CMK (cell line): Measurements from ENCODE around the gene LCE1F.

ENCODE experiments used
- DNase-seq: peaks from one replicate; pipeline ENCODE4 v3.0.0-alpha.2; 2010; ENCODE audit warnings: low read depth

The LCE1F gene

DNA sequence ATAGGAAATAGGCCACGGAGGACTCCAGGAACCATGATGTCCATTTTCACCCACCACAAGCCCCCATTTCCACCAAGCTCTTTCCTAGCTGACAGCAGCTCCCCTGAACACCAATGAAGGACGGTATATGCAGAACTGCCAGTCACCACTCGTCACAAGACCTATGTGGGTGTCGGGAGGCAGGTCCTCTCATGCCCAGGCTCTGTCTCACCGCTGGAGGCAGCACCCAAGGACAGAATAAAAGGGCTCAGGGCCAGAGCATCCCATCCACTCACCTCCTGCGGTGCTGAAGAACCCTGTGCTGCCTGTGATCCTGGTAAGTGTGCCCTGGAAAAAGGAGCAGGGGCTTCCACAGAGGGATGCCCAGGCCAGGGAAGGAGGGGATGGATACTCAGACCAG, at the start of gene LCE1F:
TSS of gene LCE1F (plus strand) at position 266 of the 400 bp plus-strand sequence. CDS start 1,232 bp downstream, outside the sequence.
- DNase-seq: no peak

GRCh38 chr1:152725261-152725660, 49.7 kb upstream of the LCE1F start:
- DNase-seq: no peak

DNA sequence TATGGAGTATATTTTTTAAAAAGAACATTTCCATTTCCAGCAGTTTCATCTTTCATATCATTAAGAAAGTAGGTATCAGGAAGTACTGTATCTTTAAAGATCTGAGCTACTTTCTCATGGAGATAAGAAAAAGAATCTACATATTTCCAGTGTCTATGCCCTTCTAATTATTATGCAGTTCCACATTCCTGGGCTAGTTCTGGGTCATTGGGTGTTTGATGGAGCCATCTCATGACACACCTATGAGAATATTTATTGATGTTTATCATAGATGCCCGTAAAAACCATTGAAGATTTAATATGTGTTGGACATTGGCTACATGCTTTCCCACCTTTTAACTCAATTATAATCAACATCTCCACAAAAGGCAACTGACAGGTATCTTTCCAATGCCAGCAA, 46.0 kb upstream of the LCE1F start:
- no peak for DNase-seq

- no peak for DNase-seq
These were observed 39.3 kb upstream of the LCE1F start for GRCh38 chr1:152735648-152736047.

- no peak for DNase-seq
These were observed 36.9 kb upstream of the LCE1F start for GRCh38 chr1:152737997-152738396.

- DNase-seq: no peak
These were observed 35.1 kb upstream of the LCE1F start for GRCh38 chr1:152739841-152740240.

GRCh38 chr1:152741656-152742055, 33.3 kb upstream of the LCE1F start:
- DNase-seq: no peak

- DNase-seq: no peak
These were observed 31.4 kb upstream of the LCE1F start for GRCh38 chr1:152743371-152744145.

DNA sequence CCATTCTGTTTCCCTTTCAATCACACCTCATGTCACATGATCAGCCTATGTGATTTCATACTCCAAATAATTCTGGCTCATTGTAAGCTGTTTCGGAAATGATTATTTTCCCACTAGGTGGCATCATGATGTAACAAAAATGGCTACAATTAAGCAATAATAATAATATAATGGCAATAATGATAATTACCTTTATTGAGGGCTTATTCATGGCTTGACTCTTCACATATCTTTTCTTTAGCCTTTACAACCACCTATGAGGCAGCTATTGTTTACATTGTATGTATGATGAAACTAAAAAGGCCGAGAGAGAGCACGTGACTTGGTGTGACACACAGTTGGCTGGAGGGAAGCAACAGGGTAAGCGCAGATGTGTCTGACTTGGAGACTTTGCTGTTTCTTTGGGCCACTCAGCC, 29.6 kb upstream of the LCE1F start:
- DNase-seq: no peak

GRCh38 chr1:152745765-152746444, 29.0 kb upstream of the LCE1F start:
- no peak for DNase-seq

DNA sequence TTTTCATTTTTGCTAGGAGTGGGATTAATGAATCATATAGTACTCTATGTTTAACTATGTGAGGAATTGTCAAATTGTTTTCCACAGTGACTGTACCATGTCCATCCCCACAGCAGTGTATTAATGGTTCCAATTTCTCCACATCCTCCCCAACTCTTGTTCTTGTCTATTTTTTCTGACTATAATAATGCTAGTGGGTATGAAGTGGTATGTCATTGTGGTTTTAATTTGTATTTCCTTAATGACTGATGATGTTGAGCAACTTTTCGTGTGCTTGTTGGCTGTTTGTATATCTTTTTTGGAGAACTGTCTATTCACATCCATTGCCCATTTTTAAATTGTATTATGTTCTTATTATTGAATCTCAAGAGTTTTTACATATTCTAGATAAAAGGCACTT, 27.1 kb upstream of the LCE1F start:
- DNase-seq: no peak

GRCh38 chr1:152752225-152752624, 22.7 kb upstream of the LCE1F start:
- no peak for DNase-seq

GRCh38 chr1:152753586-152753985, 21.4 kb upstream of the LCE1F start:
- DNase-seq: no peak

DNA sequence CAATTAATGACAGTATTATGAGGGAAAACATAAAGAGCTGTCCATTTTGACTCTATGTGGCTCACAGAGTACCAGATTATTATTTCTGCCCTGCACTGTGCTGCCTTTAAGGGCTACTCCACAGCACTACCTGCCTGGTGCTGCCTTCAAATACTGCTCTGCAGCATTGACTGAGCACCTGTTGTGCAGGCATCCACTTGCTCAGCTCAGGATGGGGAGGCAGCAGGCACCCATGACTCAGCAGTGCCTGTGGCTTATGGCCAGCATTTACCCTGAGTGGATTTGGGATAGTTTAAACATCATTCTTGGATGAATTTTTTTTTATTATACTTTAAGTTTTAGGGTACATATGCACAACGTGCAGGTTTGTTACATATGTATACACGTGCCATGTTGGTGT, 18.1 kb upstream of the LCE1F start:
- DNase-seq: no peak

GRCh38 chr1:152757747-152758146, 17.2 kb upstream of the LCE1F start, which contains the start of gene KPRP:
Gene KPRP (plus strand): TSS chr1:152758025. CDS start chr1:152759589, 1,564 bp downstream.
- no peak for DNase-seq

GRCh38 chr1:152758636-152759035, 16.3 kb upstream of the LCE1F start:
- no peak for DNase-seq

DNA sequence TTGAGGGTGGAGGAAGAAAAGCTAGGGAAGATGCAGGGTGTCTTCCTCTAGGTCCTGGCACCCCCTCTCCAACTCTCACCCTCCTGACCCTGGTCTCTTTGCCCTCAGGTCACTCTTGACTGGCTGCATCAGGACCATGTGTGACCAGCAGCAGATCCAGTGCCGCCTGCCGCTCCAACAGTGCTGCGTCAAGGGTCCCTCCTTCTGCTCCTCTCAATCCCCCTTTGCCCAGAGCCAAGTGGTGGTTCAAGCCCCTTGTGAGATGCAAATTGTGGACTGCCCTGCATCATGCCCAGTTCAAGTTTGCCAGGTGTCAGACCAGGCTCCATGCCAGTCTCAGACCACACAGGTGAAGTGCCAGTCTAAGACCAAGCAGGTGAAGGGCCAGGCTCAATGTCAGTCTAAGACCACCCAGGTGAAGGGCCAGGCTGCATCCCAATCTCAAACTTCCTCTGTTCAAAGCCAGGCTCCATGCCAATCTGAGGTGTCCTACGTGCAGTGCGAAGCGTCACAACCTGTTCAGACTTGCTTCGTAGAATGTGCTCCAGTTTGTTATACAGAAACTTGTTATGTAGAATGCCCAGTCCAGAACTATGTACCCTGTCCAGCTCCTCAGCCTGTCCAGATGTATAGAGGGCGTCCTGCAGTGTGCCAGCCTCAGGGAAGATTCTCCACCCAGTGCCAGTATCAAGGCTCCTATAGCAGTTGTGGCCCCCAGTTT, 15.3 kb upstream of the LCE1F start:
- no peak for DNase-seq

GRCh38 chr1:152760551-152761190, 14.3 kb upstream of the LCE1F start:
- no peak for DNase-seq

DNA sequence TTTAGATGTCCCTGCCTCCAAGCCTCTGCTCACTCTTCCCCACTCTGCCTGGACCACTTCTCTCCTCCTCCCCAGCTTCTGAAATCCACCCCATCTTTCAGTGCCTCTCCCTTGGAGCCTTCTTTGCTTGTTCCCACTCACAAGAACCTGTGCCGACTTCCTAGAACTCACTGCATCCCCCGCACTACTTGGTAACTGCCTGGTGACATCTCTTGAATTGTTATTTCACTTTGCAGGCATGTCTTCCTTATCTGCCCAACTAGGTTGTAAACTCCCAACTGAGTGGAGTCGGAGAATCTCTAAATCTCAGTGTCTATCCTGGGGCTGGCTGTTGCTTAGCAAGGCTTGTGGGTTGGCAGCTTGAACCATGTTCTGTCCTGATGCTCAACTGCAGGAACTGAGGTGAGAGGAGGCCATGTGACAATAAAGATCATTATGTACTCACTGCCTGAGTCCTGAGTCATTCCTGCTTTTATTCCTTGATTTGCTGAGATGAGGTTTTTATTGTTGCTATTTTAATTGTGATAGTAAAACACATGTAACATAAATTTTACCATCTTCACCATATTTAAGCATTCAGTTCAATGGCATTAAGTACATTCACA, 13.2 kb upstream of the LCE1F start:
- DNase-seq: no peak

- DNase-seq: no peak
These were observed 6.0 kb upstream of the LCE1F start for GRCh38 chr1:152768847-152769533.

DNA sequence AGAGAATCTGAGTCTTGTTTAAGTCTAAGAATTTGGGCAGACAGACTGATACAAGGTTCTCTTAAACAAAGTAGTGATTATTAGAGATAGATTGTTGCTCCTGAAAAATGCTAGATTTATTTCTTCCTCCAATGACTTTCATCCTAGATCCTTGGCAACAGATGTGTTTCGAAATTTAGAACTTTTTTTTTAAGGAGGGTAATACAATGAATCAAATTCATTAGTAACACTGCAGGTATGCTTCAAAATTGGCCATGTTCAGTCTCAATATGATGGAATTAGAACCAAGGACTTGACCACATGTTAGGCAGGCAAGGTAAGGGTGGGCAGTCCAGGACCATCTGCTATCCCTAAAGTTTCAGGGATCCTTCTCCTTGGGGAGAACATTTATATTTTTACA, 4.5 kb upstream of the LCE1F start:
- no peak for DNase-seq
